ENCODE results near the gene BSND. TPM values are rescaled to one million over a fixed set of nuclear protein-coding genes. Genes with fewer than 3 reads are reported as not detected.

BSND gene
- total and polyA plus RNA-seq, 9 of the 15 experiments (the other 6 are each of a cell fraction or from before 2014, with no cell fraction given), result not detected

- H3K9me3 ChIP-seq (replicated peaks; ENCODE audit: control insufficient read depth, insufficient read depth, low read depth, low read length), result no peaks in the 10 kb centered on the region
- ChIA-PET CTCF (ENCODE audit: low intra/inter-chr PET ratio) (no interaction called here), POLR2A (interaction anchor here (0.6 to 2.0 kb wide), 8 partner anchors 9 to 193 kb away, joined by 3 to 9 read pairs (median 4); no protein-coding TSS in a partner anchor)
- peaks cover 0 to 5% of the 10 kb centered on the region in 2 experiments; a peak in 2 of 5 replicates for H3K4me1 ChIP-seq (replicated peaks in 1 of 2; ENCODE audit: control insufficient read depth in 2 of 2, insufficient read depth in 2 of 2, low read length in 2 of 2)
- H3K4me2 ChIP-seq (ENCODE audit: insufficient read depth, low read length), result no peak overlapping the region
- no peak overlapping the region for H3K4me3 ChIP-seq
- intact Hi-C loops (cut with micrococcal nuclease), result no loop called here
- no peak for ATAC-seq
- H3K27ac ChIP-seq (ENCODE audit: extremely low read depth, low read depth, low read length), result no peak overlapping the region
- peaks cover 94% of the 10 kb centered on the region; the same call in 2 of the 3 replicates for H3K36me3 ChIP-seq (ENCODE audit: control insufficient read depth, insufficient read depth, low read length)
- no peak for FAIRE-seq
- 72% methylated on average over 5 of the region's 5 CpGs for WGBS (ENCODE audit: insufficient coverage, low coverage, missing lambda C conversion rate)
- no TSS peak for BruUV-seq (replicated peaks)
- no peak overlapping the region for H3K9ac ChIP-seq (ENCODE audit: insufficient read depth in 1 of 2, low read depth in 2 of 2, low read length in 2 of 2)
- H3K79me2 ChIP-seq (ENCODE audit: control insufficient read depth, insufficient read depth, low read length), result peaks cover 2% of the 10 kb centered on the region; the same call in 2 of the 3 replicates
- in situ Hi-C loops (cut with MboI), result no loop called here
- no peaks in the 10 kb centered on the region; the same call in 1 of the 2 replicates for H4K20me1 ChIP-seq (replicated peaks; ENCODE audit: control insufficient read depth, insufficient read depth, low read length)
- no peaks in the 10 kb centered on the region for H3K27me3 ChIP-seq (ENCODE audit: control insufficient read depth in 2 of 2, insufficient read depth in 2 of 2, low read length in 2 of 2)
- TF ChIP-seq MXD1 (CRISPR knock-in tag; IDR thresholded peaks at IDR 0.05; ENCODE audit: borderline replicate concordance, poor library complexity, severe bottlenecking), result no peak
- TF ChIP-seq ATF6 (CRISPR knock-in tag; IDR thresholded peaks at IDR 0.05), result no peak
- TF ChIP-seq SIX5 (IDR thresholded peaks at IDR 0.05; ENCODE audit: borderline replicate concordance in 1 of 2, insufficient read depth in 1 of 2, low read depth in 1 of 2, low read length in 2 of 2), result no peak
- no peaks in the 10 kb centered on the region for H3K9me1 ChIP-seq (ENCODE audit: control insufficient read depth, insufficient read depth, low read length)
- no peak for DNase-seq (ENCODE audit: extremely low read depth in 1 of 4, low spot score in 3 of 4)
- H2AFZ ChIP-seq (ENCODE audit: low read depth, low read length), result no peak overlapping the region
Measured at GRCh38 chr1:55054396-55054795, 55.7 kb downstream of the BSND start.
